ENCODE results near the gene GALR2.

Gene GALR2

GRCh38 chr17:76079956-76080767 is 5.6 kb downstream of the GALR2 start:
- DNase-seq (no peak), ATAC-seq (no peak)

DNA sequence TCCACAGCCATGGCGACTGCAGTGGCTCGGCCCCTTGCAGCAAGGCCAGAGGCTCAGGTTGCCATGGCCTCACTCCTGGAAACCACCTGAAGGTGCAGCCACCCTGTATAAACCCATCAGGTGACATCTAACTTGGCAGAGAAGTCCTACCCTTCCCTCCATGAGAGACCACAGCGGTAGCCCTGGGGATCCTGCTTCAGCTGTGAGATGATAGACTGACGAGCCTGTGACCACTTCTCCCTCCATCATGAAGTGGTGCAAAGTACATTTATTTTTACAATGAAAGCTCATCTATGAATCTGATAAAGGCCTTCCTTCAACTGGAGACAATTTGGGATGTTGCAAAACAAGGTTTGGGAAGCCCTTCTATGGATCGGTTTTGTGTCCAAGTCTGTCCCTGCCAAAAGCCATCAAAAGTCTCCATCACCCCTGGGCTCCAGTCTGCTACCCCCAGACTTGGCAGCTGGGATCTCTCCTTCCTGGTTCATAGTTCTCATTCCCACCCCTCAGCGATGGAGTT is 6.2 kb downstream of the GALR2 start:
- DNase-seq (no peak), ATAC-seq (no peak)

DNA sequence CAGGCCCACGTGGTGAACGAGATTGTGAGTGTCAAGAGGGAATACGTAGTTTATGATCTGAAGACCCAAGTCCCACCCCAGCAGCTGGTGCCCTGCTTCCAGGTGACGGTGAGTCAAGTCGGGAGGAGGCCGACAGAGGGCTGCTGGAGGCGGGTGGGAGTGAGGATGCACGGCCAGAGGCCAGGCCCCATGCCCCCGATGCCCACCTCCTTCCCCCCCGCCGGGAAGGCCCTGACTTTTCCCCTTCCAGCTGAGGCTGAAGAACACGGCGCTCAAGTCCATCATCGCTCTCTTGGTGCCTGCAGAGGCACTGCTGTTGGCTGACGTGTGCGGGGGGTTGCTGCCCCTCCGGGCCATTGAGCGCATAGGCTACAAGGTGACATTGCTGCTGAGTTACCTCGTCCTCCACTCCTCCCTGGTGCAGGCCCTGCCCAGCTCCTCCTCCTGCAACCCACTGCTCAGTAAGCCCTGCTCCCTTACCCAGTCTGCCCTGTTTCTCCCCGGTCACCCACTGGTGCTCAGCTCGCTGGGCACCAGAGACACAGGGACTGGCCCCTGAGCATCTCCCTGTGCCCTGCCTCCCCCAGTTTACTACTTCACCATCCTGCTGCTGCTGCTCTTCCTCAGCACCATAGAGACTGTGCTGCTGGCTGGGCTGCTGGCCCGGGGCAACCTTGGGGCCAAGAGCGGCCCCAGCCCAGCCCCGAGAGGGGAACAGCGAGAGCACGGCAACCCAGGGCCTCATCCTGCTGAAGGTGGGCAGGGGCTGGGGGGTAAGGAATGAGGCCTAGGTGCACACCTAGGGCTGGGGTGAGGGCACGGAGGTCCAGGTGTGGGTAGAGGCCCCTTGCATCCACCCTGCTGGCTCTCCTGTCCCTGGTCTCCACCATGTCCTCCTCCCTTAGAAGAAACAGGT is 7.0 kb downstream of the GALR2 start:
- DNase-seq (no peak), ATAC-seq (no peak)

DNA sequence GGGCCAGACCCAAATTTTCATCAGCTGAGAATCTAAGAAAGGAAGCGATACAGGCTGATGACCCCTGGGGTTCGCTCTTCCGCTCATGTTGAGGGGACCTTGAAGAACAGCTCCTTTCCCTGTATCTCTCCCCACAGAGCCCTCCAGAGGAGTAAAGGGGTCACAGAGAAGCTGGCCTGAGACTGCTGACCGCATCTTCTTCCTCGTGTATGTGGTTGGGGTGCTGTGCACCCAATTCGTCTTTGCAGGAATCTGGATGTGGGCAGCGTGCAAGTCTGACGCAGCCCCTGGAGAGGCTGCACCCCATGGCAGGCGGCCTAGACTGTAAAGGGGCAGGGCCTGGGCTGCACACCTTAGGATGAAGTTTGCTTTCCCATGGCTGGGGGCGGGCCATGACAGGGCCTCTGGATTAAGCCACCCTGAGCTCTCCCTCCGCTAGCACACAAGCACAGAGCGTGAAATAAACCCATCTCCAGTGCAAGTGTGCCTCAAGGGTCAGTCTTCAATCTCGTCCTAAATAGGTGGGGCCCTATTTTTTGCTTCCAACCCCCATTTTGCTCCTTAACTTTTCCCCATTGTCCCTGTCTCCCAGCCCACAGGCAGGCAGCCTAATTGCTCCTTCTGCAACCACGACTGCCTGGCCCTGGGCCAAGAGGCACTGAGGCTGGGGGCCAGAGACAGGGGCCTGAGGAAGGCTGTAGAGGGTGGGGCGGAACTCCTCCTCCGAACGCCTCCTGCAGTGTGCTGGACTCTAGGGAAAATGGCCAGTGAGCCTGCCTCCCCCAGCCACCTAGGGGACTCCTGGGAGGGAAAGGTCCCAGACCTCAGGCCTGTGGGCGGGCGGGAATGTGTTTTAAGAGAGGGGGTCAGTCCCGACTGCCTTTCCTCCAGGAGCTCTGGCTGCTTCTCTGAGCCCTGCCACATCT is 8.0 kb downstream of the GALR2 start:
- ATAC-seq, result no peak
- DNase-seq, result no peak

- ATAC-seq (no peak), DNase-seq (no peak)
These were observed 9.1 kb downstream of the GALR2 start for GRCh38 chr17:76083536-76084182.

- no peak for DNase-seq
- ATAC-seq, result no peak
These were observed 10.6 kb downstream of the GALR2 start for GRCh38 chr17:76085066-76085730.

GRCh38 chr17:76085731-76086366 is 11.3 kb downstream of the GALR2 start:
- ATAC-seq (no peak), DNase-seq (no peak)

- ATAC-seq (no peak), DNase-seq (no peak)
These were observed 11.8 kb downstream of the GALR2 start for GRCh38 chr17:76086384-76086783.

DNA sequence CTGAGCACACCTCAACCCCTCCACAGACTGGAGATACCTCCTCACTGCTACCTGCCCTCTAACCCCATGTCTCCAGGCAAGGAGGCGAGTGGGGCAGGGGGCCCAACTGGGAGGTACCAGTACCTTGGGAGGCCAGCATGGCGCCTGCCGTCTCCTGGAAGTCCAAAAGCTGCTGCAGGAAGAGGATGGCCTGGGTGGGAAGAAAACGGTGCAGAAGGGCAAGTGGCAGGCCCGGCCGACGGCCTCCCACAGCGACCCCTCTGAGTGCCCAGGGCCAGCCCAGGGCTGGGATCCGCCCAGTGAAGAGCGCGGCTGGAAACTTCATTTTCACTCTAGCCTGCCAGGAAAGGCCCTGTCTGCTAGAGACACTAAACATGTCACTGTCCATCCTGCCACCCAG is 12.9 kb downstream of the GALR2 start:
- DNase-seq (no peak), ATAC-seq (no peak)

DNA sequence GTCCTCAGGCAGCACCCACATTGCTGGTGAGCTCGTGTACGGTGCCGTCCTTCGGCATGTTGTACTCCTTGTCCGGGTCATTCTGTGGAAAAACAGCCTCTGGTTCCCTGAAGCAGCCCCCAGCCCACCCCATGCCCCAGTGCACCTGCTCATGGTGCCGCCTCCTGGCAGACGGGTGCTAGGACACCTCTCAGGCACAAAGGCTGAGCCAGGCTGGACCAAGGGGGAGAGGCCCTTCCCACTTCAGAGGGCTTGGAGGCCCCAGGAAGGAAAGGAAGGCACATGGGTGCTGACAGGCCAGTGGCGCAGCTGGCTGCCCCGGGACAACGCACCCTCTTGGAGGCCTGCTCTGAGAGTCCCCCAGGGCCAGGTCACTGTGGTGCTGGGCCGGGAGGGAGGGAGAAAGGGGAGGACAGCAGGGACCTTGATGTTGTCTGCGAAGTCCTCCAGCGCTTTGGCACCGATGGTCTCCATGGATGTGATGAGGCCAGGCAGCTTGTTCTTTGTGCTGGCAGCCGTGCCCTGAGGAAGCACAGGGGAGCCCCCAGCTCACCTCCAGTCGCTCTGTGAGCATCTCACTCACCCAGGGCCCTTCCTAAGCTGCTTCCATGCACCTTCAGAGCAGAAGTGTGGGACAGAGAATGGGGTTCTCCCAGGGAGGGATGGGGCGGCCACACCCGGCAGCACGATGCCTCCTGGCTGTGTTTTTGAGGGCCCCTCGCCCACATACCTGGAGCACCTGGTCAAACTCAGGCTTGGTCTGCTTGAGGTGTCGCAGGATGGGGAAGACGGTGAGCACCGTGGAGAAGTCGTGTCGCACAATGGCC is 13.7 kb downstream of the GALR2 start:
- ATAC-seq (no peak), DNase-seq (no peak)

- DNase-seq (no peak), ATAC-seq (no peak)
These were observed 14.4 kb downstream of the GALR2 start for GRCh38 chr17:76088868-76089576.

- ATAC-seq, result no peak
- DNase-seq, result no peak
These were observed 15.3 kb downstream of the GALR2 start for GRCh38 chr17:76089680-76090516.

- DNase-seq (no peak), ATAC-seq (no peak)
These were observed 16.0 kb downstream of the GALR2 start for GRCh38 chr17:76090517-76091129.

DNA sequence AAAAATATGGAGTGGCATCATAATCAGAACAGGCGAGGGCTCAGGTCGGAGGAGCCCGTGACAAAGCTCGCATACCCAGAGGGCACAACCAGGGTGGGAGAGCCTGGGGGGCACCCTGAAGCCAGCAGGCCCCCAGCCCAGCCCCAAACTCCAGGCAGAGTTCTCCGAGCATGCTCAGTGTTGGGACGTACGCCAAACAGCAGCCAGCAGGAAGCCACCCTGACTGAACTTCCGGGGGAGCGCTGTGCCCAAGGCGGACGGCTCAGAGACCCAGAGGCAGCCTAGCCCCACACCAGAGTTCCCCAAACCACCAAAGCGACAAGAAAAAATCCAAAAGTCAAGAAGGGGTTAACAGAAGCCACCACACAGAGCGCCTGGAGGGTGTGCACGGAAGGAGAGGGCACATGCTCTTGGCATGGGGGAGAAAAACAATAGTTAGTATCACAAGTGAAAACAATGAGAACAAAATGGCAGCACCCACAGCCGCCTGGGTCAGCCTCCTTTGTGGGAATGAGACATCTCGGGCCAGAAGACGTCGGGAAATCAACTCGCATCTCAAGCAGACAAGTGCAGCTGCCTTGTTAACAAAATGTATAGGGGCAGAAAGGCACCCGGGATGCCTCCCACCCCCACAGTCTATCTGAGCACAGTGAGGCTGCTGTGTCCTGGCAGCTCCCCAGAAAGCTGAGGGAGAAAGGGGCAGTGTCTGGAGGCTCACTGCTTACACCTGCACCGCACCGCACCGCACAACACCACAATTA is 17.1 kb downstream of the GALR2 start:
- DNase-seq (no peak), ATAC-seq (no peak)

DNA sequence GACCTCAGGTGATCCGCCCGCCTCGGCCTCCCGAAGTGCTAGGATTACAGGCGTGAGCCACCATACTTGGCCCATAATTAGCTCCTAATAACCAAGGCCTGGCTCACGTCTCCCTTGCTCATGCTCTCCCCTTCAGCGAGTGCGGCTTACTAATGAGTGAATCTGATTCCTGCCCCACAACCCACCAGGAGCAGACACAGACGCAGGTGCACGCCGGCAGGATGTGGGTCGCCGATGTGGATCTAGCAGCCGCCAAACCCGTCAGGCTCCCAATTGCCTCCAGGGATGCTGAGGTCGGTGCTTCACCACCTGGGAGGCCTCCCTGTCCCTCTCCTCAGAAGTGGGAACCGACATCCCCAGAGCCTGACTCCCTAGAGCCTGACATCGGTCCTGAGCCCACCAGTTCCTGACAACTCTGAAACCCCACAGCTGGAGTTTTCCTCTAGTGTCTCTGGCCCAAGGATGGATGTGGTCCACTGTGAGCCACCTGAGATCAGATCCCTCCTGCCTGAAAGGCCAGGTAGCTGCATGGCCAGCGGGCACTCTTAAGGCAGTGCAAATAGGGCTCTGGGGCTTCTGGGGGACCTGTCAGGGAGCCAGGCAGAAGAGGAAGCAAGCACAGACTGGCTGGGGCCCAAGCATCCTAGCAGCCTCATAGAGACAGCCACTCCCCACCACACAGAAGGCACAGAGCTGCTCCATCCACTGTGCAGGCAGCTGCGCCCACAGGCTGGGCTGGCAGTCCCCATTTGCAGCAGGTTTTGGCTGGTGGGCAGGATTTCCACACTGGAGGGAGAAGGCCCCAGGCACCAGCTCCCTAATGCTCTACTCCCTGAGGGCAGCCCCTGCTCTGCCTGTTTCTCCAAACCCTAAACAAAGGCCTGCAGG is 18.2 kb downstream of the GALR2 start:
- DNase-seq (no peak), ATAC-seq (no peak)

DNA sequence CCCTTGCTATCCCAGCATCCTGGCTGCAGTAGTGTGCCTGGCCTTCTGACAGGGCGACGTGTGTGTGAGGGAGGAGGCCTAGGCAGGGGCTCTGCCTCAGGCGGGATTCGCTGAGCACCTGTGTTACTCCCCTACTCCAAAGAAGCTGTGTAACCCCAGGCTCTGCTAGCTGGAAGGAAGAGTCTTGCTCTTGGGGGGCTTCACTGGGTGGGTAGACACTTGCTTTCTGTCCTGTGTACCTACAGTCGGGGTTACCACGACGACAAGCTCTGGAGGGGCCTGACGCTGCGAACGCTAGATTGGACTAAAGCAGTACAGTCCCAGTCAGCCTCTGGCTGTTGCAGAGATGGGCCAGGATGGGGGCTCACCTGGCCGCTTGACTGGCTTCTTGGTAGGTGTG is 19.5 kb downstream of the GALR2 start:
- no peak for DNase-seq
- ATAC-seq, result no peak
